Stimulated activated naive CD8-positive, alpha-beta T cell treated with anti-CD3 and anti-CD28 coated beads, Interleukin-15, Interleukin-2, amounts not matched to agents 100 U/mL and 50 U/mL, for 24 hours (primary cell): ENCODE results near the gene DCDC2C.

Experiments
- ATAC-seq: fragments of 150-1000 bp; cut with Tn5 transposase; one replicate; pipeline ENCODE4 v1.10.0; 2021
- DNase-seq: peaks from one replicate; pipeline ENCODE4 v3.0.0; 2021

DCDC2C gene

DNA sequence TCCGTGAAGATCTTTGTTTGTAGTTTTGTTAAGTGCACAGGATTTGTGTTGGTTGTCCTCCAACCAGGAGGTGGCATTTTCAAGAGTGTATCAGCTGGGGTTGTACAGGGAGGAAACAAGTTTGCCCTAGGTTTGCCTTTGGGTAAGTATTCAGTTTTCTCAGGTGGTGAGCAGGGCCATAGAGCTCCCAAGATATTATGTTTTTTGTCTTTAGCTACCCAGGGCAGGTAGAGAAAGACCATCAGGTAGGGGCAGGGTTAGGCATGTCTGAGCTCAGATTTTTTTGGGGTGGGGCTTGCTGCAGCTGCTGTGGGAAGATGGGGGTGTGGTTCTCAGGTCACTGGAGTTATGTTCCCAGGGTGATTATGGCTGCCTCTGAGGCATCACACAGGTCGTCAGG, 191.6 kb downstream of the DCDC2C start:
- DNase-seq (no peak), ATAC-seq (no peak)
